ENCODE data around the gene IP6K3.

Gene IP6K3

DNA sequence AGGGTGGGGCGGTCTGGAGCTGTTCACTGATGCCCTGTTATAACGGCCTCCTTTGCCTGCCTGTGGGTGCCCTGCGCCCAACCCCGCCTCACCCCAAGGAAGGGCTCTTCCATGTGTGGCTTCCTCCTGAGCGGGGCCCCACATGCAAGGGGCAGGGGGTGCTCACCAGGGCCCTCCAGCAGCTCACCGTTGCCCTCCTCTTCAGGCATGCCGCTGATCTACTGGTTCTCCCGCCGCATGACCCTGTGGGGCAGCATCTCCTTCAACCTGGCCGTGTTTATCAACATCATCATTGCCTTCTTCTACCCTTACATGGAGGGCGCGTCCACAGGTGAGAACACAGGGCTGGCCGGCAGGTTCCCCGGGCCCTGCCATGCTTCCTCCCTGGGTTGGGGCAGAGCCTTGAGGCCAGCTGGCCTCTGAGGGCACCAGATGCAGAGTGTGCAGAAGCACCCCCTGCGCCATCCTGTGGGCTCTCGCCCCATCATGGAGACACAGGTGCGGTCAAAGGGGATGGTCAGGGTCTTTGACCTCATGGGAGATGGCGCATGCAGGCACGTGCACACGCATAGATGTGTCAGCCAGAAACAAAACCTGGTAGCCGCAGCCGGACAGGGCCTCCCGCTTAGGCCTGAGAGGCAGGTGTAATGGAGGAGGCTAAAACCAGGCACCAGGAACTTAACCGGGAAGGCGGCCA lies 58.1 kb downstream of the IP6K3 start:
- no peak for DNase-seq (ENCODE audit: low spot score)

DNA sequence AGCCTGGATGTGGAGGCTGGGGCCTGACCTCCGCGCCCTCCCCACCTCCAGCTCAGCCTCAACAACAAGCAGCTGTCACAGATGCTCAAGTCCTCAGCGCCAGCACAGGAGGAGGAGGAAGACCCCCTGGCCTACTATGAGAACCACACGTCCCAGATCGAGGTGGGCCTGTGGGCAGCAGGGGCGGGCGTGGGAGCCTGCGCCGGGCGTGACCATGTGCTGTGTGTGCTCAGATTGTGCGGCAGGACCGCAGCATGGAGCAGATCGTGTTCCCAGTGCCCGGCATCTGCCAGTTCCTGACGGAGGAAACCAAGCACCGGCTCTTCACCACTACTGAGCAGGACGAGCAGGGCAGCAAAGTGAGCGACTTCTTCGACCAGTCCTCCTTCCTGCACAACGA lies 58.7 kb downstream of the IP6K3 start:
- no peak for DNase-seq (ENCODE audit: low spot score)

DNA sequence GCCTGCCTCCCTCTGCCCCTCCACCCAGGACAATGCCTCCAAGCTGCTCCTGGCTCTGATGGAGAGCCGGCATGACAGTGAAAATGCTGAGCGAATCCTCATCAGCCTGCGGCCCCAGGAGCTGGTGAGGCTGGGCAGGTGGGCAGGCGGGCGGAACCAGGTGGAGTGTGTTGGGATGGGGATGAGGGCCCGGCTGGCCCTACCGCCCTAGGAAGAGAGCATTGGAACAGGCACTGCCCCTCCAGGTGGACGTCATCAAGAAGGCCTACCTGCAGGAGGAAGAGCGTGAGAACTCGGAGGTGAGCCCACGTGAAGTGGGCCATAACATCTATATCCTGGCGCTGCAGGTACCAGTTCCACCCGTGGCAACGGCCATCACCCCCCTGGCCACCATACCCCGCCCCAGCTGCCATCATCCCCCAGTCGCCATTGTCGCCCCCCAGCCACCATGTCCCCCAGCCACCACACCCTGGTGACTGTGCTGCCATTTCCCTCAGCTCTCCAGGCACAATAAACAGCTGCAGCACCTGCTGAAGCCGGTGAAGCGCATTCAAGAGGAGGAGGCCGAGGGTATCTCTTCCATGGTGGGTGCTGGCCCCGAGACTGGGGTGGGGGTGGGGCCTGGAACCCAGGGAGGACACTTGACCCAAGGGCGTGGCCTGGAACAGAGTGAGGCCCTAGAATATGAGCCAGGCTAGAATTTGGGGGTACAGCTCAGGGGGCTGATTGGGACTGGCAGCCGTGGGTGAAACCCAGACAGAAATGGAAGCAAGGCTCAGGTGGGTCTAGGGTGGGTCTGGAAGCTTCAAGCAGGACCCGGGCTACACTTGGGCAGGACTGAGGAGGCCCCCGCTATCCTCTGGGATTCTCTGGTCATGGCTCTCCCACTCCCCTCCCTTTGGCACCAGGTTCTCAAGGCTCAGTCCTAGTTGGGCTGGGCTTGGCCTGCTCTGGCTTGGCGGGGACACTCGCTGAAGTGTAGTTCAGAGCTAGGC lies 59.4 kb downstream of the IP6K3 start:
- DNase-seq (ENCODE audit: low spot score): no peak

DNA sequence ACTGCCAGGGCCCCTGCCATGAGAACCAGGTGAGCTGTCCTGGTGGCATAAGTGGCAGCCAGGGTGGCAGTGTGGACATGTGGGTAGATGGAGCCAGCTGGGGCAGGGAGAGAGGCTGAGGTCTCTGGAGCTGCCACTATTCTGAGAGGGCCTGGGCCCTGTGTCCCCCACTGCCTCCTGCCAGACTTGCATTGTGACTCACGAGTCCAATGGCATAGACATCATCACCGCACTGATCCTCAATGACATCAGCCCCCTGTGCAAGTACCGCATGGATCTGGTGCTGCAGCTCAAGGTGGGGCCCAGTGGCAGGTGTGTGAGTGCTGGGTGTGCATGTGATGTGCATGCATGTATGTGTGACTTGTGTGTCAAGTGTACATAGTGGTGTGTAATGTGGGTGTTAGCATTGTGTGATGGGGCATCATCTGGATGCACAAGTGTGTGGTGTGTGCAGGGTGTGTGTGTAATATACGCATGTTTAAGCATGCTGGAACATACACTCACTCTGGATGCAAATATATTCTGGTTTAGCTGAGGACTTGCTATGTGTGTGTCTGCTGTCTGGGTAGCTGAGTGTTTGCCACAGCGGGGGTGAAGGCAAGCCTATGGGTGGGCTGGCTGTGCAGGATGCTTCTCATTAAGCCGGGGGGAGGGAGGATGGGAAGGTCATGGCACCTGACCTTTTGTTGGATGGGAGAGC lies 60.3 kb downstream of the IP6K3 start:
- DNase-seq (ENCODE audit: low spot score): no peak

DNA sequence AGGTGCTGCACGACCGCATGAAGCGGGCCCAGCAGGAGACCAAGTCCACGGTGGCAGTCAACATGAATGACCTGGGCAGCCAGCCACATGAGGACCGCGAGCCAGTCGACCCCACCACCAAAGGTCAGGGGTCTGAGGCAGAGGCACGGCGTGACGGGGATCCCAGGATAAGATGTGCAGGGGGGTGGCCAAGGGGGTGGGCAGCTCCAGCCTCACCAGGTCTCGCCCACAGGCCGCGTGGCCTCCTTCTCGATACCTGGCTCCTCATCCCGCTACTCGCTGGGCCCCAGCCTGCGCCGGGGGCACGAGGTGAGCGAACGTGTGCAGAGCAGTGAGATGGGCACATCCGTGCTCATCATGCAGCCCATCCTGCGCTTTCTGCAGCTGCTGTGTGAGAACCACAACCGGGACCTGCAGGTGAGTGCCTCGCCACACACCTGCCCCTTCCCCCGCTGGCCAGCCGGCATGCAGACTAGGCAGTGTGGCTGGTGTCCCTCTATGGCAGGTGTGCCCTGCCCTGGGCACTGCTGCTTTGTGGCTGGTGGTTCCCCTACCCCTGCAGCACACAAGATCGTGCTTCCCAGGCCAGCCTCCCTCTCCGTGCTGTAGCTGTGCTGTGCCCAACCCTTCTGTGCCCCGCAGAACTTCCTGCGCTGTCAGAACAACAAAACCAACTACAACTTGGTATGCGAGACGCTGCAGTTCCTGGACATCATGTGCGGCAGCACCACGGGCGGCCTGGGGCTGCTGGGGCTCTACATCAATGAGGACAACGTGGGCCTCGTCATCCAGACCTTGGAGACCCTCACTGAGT lies 61.1 kb downstream of the IP6K3 start:
- no peak for DNase-seq (ENCODE audit: low spot score)

DNA sequence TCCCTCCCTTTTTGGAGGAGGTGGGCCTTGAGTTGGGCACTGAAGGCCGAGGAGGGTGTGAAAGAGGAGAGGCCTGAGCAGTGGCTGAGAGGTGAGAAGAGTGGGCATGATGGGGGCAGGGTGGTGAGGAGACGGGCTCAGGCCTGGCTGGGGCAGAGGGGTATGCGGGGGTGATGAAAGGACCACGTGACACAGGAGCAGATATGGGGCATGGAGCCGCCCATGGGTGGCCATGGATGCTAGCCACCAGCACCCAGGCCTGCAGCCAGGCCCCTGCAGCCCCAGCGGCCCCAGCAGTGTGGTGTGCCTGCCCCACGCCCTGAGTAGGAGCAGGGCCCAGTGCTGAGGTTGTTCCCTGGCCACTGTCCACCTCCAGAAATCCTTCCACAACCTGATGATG lies 61.7 kb downstream of the IP6K3 start:
- DNase-seq (ENCODE audit: low spot score): no peak

DNA sequence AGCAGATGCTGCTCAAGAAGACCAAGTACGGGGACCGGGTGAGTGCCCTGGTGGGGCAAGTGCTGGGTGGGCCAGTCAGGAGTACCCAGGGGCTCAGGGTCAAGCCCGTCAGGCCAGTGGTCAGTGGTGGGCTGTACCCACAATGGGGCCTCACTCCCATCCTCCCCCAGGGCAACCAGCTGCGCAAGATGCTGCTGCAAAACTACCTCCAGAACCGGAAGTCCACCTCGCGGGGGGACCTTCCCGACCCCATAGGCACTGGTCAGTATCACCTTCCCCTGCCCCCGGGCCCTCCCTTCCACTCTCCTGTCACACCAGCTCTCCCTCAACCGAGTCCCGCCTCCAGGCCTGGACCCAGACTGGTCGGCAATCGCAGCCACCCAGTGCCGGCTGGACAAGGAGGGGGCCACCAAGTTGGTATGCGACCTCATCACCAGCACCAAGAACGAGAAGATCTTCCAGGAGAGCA lies 62.2 kb downstream of the IP6K3 start:
- DNase-seq (ENCODE audit: low spot score): no peak

DNA sequence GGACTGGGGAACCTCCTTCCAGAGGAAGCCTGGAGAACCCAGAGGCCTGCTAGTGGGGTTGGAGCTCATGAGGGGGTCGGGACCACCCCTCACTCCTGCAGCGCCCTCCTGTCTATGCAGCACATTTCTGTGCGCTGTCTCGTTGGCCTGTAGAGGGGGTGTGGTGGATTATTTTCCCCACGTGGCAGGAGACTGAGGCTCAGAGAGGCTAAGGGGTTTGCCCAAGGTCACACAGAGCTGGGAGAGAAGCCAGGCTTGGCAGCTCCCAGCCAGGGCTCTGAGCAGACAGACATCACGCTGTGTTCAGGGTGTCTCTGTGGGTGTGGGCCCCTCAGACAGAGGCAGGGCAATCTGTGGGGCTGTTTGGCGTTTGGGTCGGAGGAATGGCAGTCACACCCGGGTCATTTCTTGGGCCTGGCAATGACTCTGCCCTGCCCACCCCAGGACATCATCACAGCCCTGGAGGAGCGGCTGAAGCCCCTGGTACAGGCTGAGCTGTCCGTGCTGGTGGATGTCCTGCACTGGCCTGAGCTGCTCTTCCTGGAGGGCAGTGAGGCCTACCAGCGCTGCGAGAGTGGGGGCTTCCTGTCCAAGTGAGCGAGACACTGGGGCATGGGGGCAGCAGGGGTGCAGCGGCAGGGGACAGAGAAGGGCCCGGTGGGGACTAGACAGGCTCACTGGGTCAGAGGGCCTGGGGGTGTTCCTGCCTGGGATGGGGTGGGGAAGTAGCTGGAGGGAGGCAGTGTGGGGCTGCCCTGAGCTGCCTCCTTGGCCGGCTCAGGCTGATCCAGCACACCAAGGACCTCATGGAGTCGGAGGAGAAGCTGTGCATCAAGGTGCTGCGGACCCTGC lies 62.9 kb downstream of the IP6K3 start:
- DNase-seq (ENCODE audit: low spot score): no peak

DNA sequence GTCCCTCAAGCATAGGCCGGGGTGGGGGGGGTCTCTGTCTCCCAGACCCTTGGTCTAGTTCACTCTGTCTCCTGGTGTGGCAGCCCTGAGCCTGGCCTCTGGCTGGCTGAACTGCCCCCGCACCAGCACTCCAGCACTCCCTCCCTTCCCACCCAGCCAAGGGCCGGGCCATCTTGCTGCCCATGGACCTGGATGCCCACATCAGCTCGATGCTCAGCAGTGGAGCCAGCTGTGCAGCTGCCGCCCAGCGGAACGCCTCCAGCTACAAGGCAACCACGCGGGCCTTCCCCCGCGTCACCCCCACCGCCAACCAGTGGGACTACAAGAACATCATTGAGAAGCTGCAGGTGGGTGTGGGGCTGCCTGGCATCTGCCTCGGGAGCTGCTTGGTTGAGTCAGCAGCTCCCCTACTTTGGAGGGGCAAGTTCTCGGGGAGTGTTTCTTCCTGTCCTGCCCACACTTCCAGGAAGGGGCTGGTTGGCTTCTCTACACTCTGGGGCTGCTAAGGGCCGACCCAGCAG lies 63.6 kb downstream of the IP6K3 start:
- no peak for DNase-seq (ENCODE audit: low spot score)

DNA sequence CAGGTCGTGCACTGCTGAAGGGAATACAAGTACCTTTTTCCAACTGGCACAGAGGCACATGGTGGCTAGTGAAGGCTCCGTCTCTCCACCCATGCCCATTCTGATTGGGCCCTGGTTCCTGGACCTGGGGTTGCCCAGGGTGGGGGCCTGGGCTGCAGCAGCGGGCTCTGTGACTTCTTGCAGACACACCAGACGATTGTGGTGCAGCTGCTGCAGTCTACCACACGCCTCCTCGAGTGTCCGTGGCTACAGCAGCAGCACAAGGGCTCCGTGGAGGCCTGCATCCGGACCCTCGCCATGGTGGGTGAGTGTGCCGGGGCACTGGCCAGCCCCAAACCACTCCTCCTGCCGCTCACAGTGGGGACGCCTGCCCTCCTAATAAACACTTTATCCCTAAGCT lies 64.4 kb downstream of the IP6K3 start:
- no peak for DNase-seq (ENCODE audit: low spot score)

DNA sequence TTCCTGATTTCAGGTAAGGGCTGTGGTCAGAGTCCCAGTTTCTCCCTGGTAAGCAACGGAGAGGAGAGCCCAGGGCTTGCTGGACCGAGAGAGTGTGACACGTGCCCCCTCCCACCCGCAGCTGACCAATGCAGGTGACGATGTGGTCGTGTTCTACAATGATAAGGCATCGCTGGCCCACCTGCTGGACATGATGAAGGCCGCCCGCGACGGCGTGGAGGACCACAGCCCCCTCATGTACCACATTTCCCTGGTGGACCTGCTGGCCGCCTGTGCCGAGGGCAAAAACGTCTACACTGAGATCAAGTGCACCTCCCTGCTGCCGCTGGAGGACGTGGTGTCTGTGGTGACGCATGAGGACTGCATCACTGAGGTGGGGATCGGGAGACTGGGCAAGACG lies 66.9 kb downstream of the IP6K3 start:
- DNase-seq (ENCODE audit: low spot score): no peak

DNA sequence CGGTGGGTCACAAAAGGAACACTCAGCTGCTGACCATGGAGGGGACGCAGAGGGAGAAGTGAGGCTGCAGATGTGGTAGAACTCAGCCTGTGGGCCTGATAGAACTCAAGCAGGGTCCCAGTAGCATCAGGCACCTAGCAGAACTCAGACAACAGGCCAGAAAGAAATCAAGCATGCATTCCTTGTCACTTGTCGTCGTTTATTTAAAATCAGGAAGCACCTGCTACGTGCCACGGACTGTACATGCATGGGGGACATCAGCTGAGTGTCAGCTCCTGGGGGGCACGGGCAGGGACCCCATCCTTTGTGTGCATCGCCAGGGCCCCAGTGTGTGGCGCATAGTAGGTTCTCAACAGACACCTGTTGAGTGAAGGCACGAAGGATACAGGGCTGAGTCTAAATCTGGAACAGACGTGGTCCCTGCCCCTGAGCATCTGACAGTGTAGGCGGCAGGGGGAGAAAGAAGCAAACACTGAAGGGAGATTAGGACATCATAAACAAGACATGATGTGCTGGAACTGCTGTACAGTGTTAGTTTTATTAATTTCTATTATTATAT lies 67.7 kb downstream of the IP6K3 start:
- DNase-seq (ENCODE audit: low spot score): no peak

DNA sequence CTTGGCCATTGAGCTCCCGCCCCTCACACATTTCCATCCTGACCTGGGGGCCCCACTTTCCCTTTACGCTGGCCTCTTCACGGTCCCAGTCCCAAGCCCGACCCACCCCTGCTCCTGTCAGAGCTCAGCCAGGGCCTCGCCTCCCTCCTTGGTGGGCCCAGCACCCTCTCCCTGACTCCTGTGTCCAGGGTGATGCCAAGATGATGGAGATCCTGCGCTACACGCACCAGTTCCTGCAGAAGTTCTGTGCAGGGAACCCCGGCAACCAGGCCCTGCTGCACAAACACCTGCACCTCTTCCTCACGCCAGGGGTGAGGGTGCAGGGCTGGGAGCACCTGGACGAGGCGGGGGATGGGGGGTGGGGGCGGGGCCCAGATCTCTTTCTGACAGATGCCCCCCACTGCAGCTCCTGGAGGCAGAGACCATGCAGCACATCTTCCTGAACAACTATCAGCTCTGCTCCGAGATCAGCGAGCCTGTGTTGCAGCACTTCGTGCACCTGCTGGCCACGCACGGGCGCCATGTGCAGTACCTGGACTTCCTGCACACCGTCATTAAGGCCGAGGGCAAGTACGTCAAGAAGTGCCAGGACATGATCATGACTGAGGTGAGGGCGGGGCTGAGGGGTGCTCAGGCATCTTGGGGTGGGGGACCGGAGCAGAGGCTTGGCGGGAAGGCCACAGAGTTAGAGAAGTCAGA lies 68.3 kb downstream of the IP6K3 start:
- DNase-seq (ENCODE audit: low spot score): no peak

DNA sequence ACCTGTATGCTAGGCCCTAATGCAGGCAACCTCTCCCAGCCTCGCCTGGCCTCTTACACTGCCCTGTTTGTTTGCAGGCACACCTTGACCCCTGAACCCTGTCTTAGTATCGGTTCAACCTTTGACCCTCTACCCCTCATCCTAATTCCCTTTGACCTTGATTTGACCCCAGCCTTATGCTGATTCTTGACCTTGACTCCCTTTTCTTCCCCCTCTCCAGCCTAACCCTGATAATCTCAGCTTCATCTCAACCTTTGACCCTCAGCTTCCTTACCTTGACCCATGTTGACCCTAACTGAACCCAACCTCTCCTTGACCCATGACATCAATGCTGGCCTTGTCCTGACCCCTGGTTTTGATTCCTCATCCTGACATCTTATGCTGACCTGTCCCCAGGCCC lies 69.0 kb downstream of the IP6K3 start:
- no peak for DNase-seq (ENCODE audit: low spot score)

DNA sequence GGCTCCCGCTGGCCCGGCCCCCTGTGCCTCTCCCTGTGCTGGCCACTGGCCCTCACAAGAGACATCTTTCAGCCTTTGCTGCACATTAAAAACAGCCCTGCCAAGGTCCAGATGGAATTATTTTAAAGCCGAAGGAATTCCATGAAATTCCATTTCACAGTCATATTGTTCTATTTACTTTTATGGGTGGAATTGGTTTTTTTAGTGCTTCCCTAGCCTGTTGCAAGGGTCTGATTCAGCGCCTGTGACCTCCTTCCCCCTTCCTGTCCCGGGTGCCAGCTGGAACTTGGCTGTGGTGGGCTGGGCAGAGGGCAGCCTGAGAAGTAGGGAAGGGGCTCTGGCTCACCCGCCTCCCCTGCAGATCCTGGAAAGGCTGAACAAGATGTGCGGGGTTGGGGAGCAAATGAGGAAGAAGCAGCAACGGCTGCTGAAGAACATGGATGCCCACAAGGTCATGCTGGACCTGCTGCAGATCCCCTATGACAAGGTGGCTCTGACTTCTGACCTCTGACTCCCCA lies 69.5 kb downstream of the IP6K3 start:
- no peak for DNase-seq (ENCODE audit: low spot score)

DNA sequence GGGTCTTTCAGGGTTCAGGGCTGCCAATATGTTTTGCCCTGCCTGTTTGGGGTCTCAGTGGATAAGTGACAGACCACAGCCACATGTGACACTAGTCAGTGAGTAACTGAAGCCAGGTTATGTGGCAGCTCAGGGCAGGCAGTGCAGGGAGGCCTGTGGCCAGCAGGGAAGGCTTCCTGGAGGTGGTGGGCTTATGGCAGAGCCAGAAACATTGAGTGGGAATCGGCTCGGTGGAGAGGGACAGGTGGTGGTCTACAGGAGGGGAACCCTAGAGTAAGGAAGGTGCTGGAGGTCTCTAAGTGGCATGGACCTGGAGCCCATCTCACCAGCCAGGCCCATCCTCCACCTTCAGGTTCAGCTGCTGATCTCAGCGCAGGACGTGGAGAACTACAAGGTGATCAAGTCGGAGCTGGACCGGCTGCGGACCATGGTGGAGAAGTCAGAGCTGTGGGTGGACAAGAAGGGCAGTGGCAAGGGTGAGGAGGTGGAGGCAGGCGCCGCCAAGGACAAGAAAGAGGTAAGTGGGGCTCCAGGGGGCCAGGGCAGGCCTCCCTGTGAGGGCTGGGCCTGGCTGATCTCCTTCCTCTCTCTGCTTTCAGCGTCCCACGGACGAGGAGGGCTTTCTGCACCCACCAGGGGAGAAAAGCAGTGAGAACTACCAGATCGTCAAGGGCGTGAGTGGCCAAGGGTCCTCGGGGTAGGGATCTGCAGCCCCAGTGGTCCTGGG lies 70.1 kb downstream of the IP6K3 start:
- no peak for DNase-seq (ENCODE audit: low spot score)

DNA sequence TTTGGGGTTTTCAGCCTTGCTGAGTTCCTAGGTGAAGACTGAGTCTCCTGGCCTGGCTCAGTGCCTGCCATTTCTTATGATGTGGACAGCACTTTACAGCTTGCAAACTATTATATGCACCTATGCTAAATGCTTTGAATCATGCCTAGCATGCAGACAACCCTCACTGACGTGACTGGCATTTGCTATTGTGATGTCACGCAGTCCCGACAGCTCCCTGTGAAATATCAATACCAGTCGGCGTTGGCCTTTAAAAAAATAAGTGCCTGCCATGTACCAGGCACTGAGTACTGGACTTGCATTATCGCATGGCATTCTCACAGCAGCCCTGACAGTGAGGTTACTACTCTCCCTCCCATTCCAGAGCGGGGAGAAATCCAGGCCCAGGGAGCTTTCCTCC lies 70.7 kb downstream of the IP6K3 start:
- no peak for DNase-seq (ENCODE audit: low spot score)

DNA sequence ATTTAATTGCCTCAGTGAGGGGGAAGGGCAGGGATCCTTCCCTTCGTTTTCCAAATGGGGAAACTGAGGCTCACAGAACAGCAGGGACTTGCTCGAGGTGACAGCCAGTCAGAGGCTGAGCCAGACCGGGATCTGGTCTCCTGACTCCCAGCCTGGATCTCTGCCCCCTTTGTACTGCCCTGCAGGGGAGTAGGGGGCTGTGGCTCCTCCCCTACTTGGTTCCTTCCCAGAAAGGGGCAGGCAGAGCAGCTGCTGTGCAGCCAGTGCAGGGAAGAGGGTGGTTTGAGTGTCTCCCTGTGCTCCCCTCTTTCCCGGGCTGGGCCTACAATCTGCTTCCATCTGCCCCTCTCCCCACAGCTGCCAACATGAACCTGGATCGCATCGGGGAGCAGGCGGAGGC lies 72.9 kb downstream of the IP6K3 start:
- no peak for DNase-seq (ENCODE audit: low spot score)

DNA sequence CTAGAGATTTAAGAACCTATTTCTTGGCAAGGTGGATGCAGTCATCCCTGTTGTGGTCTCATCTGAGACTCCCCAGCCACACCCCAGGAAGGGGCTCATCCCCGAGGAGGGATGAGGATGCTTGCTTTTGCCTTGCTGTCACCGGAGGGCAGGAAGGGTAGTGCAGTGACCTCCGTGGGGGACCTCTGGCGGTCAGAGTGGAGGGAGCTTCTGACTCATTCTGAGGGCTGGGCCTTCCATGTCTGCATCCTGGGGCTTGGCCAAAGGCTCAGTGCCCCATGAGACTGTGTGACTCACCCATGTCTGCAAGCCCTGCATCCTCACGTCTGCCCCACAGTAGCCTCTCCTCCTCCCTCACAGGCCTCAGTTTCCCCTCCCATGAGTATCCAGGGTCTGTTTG lies 73.9 kb downstream of the IP6K3 start:
- no peak for DNase-seq (ENCODE audit: low spot score)

Data from germinal center (tissue), 1 donor.